ENCODE data around the gene ERI2.

DNA sequence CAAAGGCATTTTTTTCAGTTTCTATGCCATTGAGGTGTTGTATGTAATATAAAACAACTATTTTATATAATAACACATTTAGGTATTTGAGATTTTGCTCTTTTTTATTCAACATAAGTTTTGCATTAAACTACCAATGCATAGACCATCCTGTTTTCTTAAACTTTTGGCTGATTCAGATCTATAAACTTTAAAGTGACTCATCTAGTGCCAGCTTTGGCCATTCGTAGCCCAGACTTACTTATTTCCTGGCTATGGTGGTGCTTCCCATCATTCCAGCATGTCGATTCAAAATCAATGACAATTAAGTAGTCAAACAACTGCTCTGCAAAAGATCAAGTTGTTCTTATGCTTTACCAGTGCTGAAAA is 3.1 kb downstream of the ERI2 start:
- no peak for TF ChIP-seq SP1 (IDR thresholded peaks at IDR 0.05)
- no peak for TF ChIP-seq L3MBTL2 (conservative IDR thresholded peaks at IDR 0.05)
- no peak for TF ChIP-seq NFRKB (IDR thresholded peaks at IDR 0.05)
- TF ChIP-seq, protein P1, sequence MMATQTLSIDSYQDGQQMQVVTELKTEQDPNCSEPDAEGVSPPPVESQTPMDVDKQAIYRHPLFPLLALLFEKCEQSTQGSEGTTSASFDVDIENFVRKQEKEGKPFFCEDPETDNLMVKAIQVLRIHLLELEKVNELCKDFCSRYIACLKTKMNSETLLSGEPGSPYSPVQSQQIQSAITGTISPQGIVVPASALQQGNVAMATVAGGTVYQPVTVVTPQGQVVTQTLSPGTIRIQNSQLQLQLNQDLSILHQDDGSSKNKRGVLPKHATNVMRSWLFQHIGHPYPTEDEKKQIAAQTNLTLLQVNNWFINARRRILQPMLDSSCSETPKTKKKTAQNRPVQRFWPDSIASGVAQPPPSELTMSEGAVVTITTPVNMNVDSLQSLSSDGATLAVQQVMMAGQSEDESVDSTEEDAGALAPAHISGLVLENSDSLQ (IDR thresholded peaks at IDR 0.05) = no peak
- TF ChIP-seq SUZ12 (IDR thresholded peaks at IDR 0.05) = no peak
- no peak for TF ChIP-seq TARDBP (IDR thresholded peaks at IDR 0.05)

All from HEK293T (cell line).